Stimulated activated naive CD4-positive, alpha-beta T cell treated with Interleukin-2 at 50 U/mL for 16 hours (primary cell): Measurements from ENCODE around the gene ZNF628.
"Not testable (repeated sequence)": the region's sequence is repeated elsewhere in the genome, so short reads cannot be mapped to it uniquely, and the experiment has no call there.

ENCODE experiments used
- DNase-seq: peaks from one replicate; lab custom pipeline; 2025; lab: John Stamatoyannopoulos, UW

Gene ZNF628

GRCh38 chr19:55476100-55476775 lies at the start of gene ZNF628:
ZNF628 (plus strand) TSS chr19:55476617; CDS start chr19:55479911, 3,294 bp downstream.
- DNase-seq = peak; percentile 98

GRCh38 chr19:55431183-55431582 lies 45.2 kb upstream of the ZNF628 start:
- DNase-seq = no peak

GRCh38 chr19:55432241-55432959 lies 44.0 kb upstream of the ZNF628 start:
- DNase-seq = no peak

GRCh38 chr19:55433292-55433691 lies 43.1 kb upstream of the ZNF628 start:
- no peak for DNase-seq

GRCh38 chr19:55434356-55434919 lies 42.0 kb upstream of the ZNF628 start:
- DNase-seq = no peak

GRCh38 chr19:55435020-55435419 lies 41.4 kb upstream of the ZNF628 start:
- no peak for DNase-seq

- no peak for DNase-seq
These were observed 39.6 kb upstream of the ZNF628 start for GRCh38 chr19:55436847-55437246.

GRCh38 chr19:55437410-55437809 lies 39.0 kb upstream of the ZNF628 start:
- no peak for DNase-seq

GRCh38 chr19:55439052-55439451 lies 37.4 kb upstream of the ZNF628 start:
- DNase-seq = no peak

- DNase-seq = no peak
These were observed 35.9 kb upstream of the ZNF628 start for GRCh38 chr19:55440411-55441105.

- no peak for DNase-seq
These were observed 35.1 kb upstream of the ZNF628 start for GRCh38 chr19:55441319-55441691.

- DNase-seq = no peak
These were observed 34.6 kb upstream of the ZNF628 start for GRCh38 chr19:55441692-55442321.

GRCh38 chr19:55442372-55442961 lies 34.0 kb upstream of the ZNF628 start:
- DNase-seq = peak; percentile 5

- DNase-seq = no peak
These were observed 33.2 kb upstream of the ZNF628 start, which contains the start of gene SHISA7 for GRCh38 chr19:55443045-55443823. SHISA7 (minus strand) TSS chr19:55443300; CDS start chr19:55442863, 437 bp downstream.

GRCh38 chr19:55443824-55444480 lies 32.5 kb upstream of the ZNF628 start:
- no peak for DNase-seq

GRCh38 chr19:55444646-55445045 lies 31.8 kb upstream of the ZNF628 start:
- no peak for DNase-seq

GRCh38 chr19:55446060-55446459 lies 30.4 kb upstream of the ZNF628 start:
- DNase-seq = no peak

GRCh38 chr19:55447421-55448174 lies 28.8 kb upstream of the ZNF628 start:
- DNase-seq = no peak

- not testable (repeated sequence) for DNase-seq
These were observed 28.3 kb upstream of the ZNF628 start for GRCh38 chr19:55448175-55448490.

GRCh38 chr19:55449469-55449868 lies 26.9 kb upstream of the ZNF628 start:
- no peak for DNase-seq
